Fibroblast of lung (primary cell): ENCODE results near the gene APPL2.

ENCODE experiments used
- CTCF ChIP-seq, 2 donors: IDR thresholded peaks in 1 of 2; conservative IDR thresholded peaks in 1 of 2; 1 replicate in 1 of 2; 2 replicates in 1 of 2; pipeline ENCODE4 v1.5.1; 2011 to 2012; ENCODE audit warnings: low read length in 2 of 2, control low read depth in 1 of 2, inconsistent platforms in 1 of 2, low read depth in 1 of 2, mild to moderate bottlenecking in 1 of 2
- EZH2 ChIP-seq: IDR thresholded peaks from 2 replicates; pipeline ENCODE4 v1.5.1; 2012; ENCODE audit warnings: low read length, control low read depth, mild to moderate bottlenecking; ENCODE audit errors: missing control alignments

- TF ChIP-seq CTCF (conservative IDR thresholded peaks at IDR 0.05 in 1 of 2, IDR thresholded peaks at IDR 0.05 in 1 of 2; ENCODE audit: low read depth in 1 of 2, low read length in 2 of 2) (no peak), EZH2 (no peak)
Measured at GRCh38 chr12:105170139-105170538, 65.8 kb downstream of the APPL2 start.
